Right ventricle myocardium superior (tissue), 1 donor: ENCODE results near the gene PCBP3. TPM values are rescaled to one million over a fixed set of nuclear protein-coding genes. Genes with fewer than 3 reads are reported as not detected.

Experiments used
- ATAC-seq: fragments of 200-7000 bp; cut with Tn5 transposase; one replicate; pipeline ENCODE4 v1.9.1; 2020; ENCODE audit warnings: mild to moderate bottlenecking; ENCODE audit not compliant: poor library complexity
- DNase-seq: peaks from one replicate; pipeline ENCODE4 v3.0.0-alpha.2; 2020
- intact Hi-C: fragments of 100-400 bp; cut with DNase I; formaldehyde crosslinking; loops from one replicate; pipeline ENCODE4 v1.11.2; 2022
- total RNA-seq: library from RNA; stranded (reverse); fragmentation: NEBNext Ultra II Directional; extraction: Animal tissue kit (Norgen Biotek cat#: 25700); gene quantifications from one replicate; pipeline ENCODE4 v1.2.1, GENCODE V29; 2021
- donor health status: DM: no; HTN: yes; CAD: no; lungs with severe emphysema.

PCBP3 gene
- total RNA-seq, 1 donor from 2014 or later = 2.0 TPM

DNA sequence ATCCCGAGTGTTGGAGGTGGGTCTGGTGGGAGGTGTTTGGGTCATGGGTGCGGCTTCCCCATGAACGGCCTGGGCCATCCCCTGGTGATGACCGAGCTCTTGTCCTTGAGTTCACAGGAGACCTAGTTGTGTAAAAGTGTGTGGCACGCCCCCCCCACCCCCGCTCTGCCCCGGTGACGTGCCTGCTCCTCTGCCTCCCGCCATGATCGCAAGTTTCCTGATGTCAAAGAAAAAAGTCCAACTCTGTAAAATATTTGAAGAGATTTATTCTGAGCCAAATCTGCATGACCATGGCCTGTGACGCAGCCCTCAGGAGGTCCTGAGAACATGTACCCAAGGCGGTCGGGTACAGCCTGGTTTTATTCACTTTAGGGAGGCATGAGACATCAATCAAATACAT, 212.9 kb downstream of the PCBP3 start:
- no peak for DNase-seq
- intact Hi-C loops = no loop called here
- ATAC-seq = no peak

DNA sequence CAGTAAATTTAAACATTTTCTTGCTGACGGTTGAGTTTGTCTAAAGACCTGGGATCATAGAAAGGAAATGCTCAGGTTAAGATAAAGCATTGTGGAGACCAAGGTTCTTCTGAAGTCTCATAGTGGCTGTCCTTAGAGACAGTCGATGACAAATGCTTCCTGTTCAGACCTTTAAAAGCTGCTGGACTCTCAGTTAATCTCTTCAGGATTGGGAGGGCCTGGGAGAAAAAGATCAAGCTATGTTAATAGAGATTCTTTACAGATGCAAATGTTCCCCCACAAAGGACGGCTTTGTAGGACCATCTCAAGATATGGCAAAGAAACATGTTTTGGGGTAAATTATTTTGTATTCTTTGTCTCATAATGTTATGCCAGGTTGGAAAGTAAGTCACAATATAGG, 213.4 kb downstream of the PCBP3 start:
- DNase-seq (no peak), ATAC-seq (no peak)
- intact Hi-C loops = no loop called here

DNA sequence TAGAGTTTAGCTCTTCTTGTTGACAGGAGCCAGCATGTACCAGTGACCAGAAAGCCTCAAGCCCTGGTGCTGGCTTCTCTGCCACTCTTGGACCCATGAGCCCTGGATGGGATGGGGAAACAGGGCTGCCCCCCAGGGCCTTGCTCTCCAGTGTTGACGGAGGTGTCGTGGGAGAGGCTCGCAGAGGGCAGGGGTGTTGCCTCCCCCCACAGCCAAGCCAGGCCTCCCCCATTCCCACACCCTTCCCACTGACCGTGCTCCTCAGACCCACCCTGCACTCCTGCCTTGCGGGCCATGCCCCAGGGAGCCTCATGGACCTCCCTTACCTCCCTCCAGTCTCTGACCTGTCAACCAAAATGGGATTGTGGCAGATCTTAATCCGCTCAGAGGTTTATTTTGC, 214.2 kb downstream of the PCBP3 start:
- no peak for ATAC-seq
- intact Hi-C loops = no loop called here
- no peak for DNase-seq

DNA sequence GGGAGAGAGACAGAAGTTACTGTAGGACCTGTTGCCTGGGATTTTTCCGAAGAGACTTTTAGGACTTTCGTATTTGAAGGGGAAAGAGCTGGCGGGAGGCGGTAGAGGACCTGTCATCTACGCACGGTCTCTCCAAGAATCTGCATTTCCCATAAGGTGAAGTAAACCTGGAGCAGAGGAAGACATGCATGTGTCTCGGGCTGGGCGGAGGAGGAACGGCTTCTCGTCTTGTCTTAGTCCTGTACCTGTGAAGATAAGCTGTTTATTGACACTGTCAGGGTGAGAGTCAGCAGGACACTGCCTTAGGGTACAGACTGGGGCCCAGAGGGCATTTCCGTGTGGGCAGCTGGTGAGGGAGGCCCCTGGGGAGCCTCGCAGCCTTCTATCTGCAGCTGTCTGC, 214.7 kb downstream of the PCBP3 start:
- no peak for DNase-seq
- ATAC-seq = no peak
- intact Hi-C loops = no loop called here

DNA sequence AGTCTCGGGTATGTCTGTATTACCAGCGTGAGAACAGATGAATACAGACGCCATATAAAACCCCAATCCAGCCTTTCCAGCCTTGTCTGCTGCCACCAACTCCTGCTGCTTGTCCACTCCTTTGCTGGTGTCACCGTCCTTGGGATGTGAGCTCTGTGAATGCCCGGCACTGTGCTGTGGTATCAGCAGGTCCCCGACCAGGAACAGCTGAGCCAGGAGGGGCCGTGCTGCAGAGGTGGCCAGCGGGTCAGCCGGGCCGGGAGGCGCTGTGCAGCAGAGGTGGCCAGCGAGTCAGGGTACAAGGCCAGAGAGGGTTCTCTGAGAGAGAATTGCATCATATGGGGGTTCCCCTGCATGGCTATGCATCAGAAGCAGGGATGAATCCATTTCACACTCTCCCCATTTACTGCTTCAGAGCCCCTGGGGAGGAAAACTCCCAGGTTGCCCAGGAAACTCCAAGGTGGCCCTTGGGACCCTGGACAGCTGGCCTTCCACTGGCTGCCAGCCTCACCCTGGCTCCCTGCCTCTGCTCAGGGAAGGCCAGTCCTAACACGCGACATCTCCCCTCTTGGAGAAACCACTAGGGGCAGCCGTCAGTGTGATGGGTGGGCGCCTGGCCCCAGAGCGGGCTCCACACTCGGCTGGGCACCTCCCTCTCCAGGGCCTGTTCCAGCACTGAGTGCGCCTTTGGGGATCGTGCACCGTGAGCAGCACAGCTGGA, 215.7 kb downstream of the PCBP3 start:
- DNase-seq (no peak), ATAC-seq (no peak)
- intact Hi-C loops = no loop called here

DNA sequence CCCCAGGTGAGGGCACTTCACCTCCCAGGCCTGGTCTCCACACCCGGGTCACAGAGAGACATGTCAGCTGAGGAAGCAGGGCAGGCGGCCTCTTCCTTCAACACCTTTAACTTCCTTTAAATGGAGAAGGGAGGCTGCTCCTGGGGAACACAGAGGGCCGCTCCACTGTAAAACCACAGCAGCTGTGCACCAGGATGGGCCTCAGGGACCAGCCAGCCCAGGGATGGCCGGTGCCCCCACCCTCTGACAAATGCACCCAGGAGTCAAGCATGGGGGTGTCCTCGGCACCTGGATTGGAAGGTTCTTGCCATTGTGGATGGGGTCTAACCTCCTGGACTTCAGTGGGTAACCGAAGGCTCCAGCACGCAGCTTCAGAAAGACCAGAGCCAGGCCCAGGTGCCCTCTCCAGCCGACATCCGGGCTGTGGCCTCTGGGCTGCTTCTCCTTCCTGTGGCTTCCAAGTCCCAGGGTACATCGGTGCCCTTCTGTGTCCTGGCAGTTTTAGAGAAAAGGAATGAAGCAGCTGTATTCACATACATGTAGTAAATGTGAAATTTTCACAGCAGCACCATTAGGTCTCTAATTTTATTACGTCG, 216.3 kb downstream of the PCBP3 start:
- intact Hi-C loops = no loop called here
- no peak for DNase-seq
- ATAC-seq = no peak

DNA sequence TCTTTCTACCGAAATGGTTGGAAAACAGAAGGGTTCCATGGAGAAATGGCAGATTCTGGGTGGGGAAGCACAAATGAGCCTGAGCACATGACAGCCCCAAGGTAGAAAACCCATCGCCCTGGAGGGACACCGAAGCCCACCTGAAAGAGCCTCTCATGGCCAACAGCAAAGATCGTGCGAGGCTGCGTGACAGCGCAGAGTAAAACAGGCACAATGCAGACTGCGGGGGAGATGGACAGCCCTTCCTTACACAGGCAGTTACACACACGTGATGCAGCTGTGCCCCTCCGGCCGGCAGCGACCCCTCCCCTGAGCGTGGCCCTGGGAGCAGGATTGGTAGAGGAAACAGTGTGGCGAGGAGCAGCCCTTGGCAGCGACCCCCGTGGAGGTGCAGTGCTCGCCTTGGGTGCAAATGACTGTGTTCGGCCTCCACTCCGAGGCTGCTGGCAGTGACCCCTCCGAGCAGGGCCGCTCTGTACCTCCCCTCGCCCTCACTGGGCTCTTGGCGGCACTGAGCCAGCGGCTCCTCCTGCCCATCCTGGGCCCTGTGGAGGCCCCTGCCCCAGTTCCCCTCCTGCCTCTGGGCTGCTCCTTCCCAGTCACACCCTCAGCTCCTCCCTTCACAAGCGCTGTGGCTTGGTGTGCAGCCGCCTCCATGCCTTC, 217.1 kb downstream of the PCBP3 start:
- DNase-seq (no peak), ATAC-seq (no peak)
- intact Hi-C loops = no loop called here

DNA sequence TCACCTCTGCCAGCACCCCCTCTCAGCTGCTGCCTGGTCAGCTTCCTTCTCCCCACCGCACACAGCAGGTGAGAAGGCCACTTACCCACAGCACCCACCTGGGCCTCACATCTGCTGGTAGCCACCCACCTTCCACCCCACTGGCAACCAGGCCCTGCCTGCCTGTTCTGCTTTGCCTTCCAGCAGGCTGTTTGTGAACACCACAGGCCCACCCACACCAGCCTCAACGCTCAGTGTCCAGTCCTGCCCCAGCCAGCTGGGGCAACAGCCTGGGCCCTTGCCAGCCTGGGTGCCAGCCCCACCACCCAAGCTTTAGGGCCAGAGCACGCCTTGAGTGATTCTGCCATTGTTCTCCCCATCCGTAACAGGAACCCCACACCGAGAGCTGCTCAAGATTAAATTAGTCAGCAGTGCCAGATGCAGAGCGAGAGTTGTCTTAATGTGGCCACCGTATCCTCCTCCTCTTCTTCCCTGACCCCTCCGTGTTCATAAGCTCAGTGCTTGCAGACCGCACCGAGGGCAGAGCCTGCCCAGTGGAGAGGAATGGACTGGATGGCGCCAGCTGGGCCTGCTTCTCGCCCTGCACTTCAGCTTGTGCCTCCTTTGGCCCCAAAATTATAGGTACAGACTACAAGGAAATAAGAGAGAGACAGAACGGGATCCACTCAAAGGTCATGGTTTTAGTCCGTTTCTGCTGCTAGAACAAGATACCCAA, 217.8 kb downstream of the PCBP3 start:
- intact Hi-C loops = no loop called here
- DNase-seq = no peak
- no peak for ATAC-seq

DNA sequence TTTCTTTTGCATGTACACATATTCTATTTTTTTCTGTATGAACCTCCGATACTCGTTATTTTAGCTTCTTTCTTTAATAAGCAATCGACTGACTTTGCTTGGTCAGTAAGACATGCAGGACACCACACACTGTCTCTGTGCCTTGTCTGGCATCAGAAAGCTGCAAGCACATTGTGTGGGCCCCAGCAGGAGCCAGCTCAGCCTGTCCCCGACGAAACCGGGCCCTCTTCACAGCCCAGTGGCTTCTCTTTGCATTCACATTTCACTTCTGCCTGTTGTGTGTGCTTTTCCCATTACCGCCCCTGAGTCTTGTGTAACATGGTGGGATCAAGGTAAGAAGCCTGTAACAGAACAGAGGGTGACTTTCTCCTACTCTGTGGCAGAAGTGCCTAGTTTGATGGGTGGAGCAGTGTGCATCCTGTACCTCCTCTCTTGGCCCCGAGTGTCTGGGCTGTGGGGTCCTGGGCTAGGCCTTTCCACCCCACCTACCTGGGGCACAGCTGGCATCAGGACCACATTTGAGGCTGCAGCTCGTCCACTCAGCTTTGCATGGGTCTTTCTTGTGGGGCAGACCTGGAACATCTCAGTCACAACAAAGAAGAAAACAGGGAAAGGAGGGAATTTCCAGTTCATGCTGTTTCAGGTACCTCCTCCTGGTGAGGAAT, 219.2 kb downstream of the PCBP3 start:
- DNase-seq = no peak
- intact Hi-C loops = no loop called here
- no peak for ATAC-seq

DNA sequence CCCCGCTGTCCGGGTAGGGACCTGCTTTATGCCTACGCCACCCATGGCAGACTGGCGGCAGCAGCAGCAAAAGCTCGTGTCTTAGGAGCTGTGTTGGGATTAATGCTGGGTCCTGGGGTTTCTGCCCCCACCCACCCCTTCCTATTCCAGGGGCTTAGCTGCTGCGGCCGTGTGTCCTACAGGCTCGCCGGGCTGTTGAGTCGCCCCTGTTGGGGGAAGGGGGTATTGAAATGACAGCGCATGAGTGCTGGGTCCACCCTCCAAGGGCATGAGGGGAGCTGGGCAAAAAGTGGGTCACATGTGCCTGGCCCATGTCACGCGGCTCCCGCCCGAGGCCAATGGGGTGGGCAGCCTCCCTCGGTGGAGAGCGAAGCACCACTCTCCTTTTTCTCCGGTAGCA, 219.7 kb downstream of the PCBP3 start:
- DNase-seq (no peak), ATAC-seq (no peak)
- intact Hi-C loops = no loop called here

DNA sequence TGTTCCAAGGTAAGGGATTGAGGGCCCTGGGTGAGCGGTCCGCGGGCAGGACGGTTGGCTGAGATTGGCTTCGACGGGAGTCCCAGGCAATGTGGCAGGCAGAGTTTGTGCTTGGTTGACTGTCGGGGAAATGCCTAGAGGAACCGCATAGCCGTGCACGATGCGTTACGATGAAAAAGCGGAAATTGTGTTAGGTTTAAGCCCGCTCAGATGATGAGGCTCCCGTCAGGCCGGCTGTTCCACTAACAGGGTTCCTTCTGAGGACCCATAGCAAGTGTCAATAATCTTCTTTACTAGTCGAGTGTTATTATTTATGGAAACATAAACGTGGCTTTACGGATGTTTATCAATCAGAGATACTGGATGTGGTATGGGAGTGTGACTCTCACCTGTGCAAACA, 220.2 kb downstream of the PCBP3 start:
- DNase-seq (no peak), ATAC-seq (no peak)
- intact Hi-C loops = no loop called here

DNA sequence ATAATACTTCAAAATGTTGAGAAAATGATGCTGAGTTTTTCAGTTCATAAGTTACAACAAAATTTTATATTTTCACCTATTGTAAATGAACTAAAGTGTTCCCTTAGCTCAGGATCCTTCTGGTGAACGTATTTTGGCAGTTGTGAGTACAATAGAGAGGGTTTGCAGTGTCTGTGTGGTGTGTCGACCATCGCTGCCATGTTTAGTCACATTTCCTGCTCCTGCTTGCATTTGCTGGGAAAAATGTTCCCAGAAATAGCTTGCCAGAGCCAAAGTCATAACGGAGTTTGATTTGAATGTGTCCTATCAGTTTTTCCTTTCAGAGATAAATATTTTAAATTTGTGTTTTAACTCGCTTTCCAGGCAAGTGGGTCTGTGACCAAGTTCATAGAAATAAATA, 220.9 kb downstream of the PCBP3 start:
- no peak for DNase-seq
- ATAC-seq = no peak
- intact Hi-C loops = no loop called here

DNA sequence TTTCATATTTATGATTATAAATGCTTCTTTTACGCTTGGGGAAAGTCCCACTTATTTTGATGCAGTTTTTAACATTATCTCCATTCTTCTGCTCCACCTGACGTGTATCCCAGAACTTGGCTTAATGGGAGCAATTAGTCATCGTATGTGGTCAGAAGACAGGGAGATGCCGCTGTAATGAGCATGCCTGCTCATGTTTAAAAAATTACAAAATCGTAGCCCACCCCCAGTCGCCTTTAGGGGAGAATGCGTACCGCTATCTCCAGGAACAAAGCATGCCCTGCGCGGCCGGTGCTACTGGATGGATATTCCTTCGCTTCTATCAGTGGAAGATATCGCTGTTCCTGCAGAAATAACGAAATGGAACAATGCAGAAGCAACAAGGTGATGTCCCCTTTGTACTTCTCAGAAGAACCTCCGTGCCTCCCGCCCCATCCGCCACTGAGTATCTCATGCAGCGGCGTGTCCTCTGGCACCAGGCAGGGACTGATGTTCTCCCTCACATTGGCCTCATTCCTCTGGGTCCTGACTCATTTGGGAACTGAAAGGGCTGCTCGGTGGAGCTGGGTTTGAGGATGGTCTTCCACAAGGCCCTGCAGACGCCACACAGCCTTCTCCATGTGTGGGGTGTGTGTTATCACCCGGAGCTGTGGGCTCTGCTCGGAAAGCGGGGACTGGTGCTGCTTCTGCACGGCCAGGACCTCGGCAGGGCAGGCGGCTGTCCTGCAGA, 221.7 kb downstream of the PCBP3 start:
- no peak for DNase-seq
- ATAC-seq = no peak
- intact Hi-C loops = no loop called here

DNA sequence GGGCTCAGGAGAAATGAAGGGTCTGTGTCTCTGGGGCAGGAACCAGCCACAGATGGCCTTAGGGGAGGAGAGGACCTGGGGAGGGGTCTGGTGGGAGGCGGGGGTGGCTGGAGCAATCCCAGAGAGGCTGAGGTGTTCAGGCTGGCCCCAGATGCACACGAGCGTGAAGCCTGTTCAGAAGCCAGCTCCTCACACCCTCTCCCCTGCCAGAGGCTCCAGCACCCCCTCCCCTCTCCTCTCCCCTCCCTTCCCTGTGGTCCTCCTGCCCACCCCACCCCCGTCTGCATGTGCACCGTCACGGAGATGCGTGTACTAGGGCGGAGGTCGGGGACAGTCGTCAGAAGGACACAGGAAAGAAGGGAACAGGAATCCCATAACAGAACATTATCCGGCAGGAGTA, 223.0 kb downstream of the PCBP3 start:
- intact Hi-C loops = no loop called here
- no peak for ATAC-seq
- no peak for DNase-seq

DNA sequence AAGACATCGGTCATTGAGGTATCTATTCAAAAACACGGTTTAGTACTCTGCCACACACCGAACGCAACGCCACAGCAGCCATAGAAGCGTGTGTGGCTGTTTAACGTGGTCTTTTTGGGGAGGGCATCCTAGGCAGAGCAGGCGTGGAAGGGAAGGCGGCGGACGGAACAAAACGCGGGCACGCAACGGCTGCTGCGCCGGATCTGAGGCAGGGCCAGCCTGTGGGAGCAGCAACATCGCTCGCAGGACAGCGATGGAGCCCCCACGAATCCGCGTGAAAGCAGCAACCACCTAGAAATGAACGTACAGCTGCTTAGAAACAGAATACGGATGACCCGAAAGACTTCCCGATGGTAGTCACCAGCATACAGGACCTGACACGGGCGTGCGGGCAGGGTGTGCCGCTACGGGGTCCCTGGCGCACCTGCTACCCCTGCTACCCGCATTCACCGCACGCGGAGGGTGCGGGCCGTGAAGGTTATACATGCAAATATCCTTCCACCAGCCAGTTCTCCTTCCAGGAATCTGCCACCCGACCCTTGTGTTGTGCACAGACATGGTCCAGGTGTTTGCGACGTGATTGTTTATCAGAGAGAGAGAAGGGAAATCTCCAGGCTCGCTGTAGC, 223.6 kb downstream of the PCBP3 start:
- ATAC-seq = no peak

DNA sequence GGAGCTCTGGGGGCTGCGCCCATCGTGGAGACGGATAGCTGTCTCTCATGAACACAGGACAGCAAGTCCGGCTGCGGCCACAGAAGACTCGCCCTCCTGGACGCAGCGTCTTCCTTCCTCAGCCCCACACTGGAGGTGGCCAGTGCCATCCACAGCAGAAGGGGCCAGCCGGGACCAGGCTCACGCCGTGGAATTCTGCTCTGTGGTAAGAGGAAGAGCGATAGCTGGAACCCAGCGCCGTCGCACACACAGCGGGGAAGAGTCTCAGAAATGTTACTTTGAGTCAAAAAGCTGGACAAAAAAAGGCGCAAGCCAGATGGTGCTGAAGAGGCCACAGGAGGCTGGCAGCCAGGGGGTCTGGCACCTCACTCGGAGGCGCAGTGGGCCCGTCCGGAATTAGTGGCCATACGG, 224.2 kb downstream of the PCBP3 start:
- DNase-seq (no peak), ATAC-seq (no peak)
- intact Hi-C loops = no loop called here

More for the DNA sequence above, 223.6 kb downstream of the PCBP3 start:
- DNase-seq = no peak
- intact Hi-C loops = no loop called here

DNA sequence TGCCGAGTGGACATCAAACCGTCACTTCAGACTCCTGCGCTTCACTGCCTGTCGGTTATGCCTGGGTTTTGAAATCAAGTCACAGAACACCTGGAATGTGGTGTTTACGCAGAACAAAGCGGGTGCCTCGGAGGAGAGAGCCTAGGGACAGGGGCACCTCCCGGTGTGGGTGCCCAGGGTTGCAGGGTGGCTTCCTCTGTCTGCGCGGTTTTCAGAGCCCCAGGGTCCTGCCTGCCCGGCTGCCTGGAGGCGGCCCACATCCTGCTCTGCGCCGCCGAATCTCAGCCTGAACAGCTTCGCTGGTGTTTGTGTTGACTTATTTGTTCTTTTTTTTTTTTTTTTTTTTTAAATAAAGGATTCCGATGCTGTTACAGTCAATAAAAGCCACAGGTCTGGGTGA, 224.6 kb downstream of the PCBP3 start:
- ATAC-seq (no peak), DNase-seq (no peak)
- intact Hi-C loops = no loop called here

DNA sequence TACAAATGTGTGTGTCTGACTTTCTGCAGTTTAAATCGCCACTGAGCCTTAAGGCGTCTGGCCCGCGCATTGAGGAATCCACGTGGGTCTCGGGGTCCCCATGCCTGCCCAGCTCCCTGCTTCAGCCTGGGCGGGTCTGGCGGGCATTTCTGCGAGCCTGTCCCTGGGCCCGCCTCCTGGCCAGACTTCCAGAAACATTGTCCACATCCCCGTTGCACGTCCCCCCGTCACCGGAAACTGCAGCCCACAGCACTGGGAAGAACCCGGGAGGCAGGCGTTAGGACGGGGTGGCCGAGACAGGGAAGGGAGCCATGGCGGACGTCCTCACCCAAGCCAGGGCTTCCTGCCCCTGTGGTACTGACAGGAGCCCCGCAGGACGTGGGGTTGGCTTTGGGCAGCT, 225.0 kb downstream of the PCBP3 start:
- DNase-seq (no peak), ATAC-seq (no peak)
- intact Hi-C loops = no loop called here
